Measurements from ENCODE around the gene SERPINF2.
"Not testable (repeated sequence)": the region's sequence is repeated elsewhere in the genome, so short reads cannot be mapped to it uniquely, and the experiment has no call there.

The SERPINF2 gene

DNA sequence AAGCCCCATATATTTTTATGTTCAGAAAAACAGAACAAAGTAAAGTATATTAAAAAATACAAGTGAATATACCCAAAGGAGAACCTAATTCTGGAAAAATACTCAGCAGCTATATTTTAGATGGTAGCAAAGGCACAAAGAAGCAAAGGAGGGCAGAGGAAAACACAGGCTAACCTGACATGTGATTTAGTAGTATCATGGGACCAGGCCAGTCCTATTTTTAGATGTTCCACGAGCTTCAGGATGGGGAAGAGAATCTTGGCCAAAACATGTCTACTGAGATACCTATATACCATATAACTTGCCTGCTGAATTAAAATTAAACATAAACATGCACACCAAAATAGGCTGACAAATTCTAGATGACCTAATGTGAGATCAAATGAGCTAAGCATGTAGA is 54.1 kb downstream of the SERPINF2 start:
- DNase-seq = no peak

DNA sequence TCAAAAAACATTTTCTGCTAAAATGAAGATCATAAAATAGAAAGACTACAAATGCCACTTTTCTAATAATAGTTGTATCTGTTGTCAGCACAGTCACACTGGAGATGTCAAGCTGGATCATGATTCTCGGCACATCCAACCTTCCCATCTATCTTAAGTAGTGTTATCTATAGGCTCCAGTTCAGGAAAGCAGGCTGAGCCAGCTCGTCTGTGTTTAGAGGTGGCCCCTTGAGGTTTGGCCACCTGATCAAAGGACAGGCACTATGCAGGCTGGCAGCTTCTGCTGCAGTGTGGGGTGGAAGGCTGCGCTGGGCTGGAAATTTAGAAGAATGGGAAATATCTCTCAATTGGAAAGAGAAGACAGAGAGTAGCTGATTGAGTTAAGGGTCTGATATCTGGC is 54.7 kb downstream of the SERPINF2 start:
- DNase-seq = no peak

DNA sequence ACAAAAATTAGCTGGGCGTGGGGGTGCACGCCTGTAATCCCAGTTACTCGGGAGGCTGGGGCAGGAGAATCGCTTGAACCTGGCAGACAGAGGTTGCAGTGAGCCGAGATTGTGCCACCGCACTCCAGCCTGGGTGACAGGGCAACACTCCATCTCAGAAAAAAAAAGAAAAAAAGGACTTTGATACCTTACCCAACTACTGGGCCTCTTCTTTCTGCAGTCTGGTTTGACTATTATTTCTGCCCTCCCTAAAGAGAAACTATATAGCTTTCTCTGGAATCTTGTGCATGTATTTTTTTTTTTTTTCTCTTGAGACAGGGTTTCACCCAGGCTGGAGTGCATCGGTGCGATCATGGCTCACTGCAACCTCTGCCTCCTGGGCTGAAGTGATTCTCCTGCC is 55.2 kb downstream of the SERPINF2 start:
- not testable (repeated sequence) for DNase-seq

DNA sequence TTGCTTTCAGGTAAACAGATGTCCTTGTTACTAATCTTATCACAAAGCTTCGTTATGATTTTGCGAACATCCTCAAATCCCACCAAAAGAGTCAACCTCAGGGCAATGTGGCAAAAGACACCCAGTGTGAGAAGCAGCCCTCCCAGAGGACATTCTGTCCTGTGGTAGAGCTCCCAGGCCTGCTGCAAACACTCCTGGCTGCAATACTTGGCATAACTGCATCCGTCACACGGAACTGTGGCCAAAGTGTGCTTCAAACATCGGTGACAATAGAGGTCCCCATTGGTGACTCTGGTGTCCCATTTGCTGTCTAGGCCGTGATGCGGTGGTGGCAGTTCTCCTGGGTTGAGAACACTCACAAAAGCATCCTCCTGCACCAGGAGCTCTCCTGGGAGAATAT is 57.6 kb downstream of the SERPINF2 start:
- no peak for DNase-seq

DNA sequence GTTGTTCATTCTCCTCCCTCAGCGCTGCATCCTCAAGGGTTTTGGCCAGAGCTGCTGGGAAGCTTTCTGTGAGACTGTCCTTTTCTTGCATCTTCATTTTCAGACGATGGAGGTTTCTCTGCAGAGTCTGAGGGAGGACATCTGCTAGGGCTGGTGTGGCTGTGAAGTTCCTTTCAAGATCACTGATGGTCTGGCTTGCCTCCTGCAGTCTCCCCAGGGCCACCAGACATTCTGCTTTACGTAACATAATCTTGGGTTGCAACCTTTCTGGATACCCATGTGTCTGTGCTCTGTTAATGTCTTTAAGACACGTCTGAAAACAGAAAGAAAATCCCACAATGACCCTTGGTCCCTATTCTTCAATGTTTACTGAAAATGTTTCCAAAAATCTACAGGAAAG is 58.0 kb downstream of the SERPINF2 start:
- DNase-seq = no peak

DNA sequence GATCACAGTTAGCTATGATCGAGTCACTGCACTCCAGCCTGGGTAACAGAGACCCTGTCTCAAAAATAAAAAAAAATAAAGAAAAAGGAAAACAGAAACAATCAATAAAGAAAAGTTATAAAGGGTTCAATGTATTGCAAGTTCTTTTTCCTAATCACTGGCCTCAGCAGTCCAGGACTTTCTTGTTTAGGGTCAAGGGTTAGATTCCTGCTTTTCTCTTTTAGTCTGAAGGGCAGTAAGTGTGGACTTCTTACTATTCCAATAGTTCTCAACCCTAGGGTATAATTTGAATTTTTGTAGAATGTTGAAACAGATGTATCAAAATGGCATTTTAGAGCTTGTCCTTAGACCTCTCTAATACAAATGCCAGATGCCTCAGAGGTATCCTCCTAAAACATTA is 59.8 kb downstream of the SERPINF2 start:
- no peak for DNase-seq

DNA sequence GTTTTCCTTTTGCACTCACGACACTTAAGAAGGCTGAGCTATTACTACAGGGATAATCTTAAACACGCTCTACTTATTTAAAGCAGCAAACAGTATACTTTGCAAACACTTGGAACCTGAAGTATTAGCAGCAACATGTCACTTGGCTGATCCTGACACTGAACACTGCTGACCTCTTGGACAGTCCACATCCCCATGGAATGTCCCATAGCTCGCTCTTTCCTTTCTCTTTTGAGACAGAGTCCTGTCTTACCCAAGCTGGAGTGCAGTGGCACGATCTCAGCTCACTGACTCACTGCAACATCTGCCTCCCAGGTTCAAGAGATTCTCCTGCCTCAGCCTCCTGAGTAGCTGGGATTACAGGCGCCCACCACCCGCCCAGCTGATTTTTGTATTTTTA is 60.6 kb downstream of the SERPINF2 start:
- DNase-seq = no peak

Measured in NCI-H1417 treated with DMSO at 0.1 percent for 48 hours (cell line).